ENCODE data around the gene ERC1.

Gene ERC1

DNA sequence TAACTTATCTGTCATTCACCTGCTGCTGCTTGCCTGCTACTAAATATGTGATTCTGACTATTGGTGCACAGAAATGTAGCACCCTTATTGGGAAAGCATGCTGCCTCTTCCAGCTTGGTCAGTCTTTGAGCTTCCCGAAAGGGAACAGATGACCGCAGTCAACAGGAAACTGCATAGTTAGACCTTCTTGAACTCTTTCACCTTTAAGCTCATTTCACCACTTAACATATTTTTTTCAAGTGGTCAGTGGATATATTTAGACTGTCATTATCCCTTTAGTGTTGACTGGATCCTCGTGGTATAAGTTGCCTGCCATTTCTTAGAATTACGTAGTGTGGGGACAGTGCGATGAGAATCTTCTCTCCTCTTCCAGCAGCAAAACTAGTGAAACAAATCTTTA lies 378.4 kb downstream of the ERC1 start:
- DNase-seq, result no peak

DNA sequence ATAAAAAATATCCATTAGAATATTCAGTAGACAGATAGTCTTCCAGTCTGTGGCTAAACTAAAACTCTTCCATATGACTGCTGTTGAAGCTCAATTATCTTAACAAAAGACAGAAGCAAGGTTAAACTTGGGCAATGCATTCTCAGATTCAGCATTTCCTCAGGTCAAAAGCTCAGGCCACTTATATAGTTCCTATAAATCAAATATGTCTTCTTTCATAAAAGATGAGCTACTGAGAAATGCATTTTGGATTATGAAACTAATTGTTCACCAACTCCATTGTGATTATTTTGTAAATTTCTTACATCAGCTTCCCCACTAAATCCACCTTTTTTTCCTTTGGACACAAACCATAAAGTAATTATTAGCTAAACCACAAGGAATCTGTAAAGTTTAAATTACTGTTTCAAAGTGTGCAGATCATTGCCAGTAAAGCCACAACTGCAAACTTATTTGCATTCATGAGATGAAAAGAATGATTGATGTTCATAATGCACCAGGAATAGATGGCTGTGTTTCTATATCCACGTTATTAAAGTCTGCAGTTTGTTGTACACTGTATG lies 379.0 kb downstream of the ERC1 start:
- no peak for DNase-seq

DNA sequence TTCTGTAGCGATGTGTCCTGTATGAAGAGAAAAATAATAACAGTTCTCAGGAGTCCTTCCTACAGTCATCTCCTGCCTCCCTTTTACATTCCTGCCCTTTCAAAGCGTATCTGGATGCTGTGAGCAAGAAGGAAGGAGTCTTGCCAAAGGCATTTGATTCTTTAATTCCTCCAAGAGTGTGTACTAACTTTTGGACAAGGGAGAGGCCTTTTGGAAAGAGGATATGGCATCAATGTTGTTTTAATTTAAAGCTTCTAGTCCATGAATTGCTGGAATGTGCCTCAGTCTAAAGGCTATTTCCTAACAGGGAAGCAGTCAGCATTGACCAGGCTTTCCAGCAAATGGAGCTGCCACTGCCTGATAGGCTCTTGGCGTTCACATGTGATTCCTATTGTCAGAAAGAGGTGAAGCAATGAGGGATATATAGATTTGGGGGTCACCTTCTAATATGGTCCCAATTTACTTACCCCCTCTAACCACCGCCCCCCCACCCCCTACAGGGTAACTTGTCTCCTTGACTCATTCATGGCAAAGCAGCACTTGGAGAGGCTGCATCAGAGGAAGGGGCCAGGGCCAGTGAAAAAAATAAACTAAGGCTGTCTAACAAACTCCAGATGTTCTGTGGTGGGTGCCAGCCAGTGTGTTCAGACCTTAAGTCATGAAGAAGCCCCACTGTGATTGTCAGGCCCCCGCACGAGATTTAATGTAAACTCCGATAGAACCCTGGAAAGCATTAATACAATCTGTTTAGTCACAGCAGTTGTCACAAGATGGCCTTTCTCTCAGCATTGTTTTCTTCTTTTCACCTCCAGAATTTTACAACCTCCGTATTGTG lies 383.1 kb downstream of the ERC1 start:
- DNase-seq, result no peak

DNA sequence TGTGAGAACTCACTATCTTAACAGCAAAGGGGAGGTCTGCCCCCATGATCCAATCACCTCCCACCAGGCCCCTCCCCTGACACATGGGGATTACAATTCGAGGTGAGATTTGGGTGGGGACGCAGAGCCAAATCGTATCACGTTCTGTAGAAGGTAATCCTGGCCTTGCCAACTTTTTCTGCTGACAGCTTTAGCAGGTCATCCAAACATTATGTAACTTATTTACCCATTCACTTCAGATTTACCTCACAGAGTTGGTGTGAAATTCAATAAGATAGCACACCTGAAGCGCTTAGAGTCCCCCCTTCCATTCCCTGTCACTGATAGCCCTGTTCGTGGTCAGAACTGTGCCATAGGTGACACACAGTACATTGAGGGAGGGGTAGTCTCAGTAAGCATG lies 384.3 kb downstream of the ERC1 start:
- no peak for DNase-seq

DNA sequence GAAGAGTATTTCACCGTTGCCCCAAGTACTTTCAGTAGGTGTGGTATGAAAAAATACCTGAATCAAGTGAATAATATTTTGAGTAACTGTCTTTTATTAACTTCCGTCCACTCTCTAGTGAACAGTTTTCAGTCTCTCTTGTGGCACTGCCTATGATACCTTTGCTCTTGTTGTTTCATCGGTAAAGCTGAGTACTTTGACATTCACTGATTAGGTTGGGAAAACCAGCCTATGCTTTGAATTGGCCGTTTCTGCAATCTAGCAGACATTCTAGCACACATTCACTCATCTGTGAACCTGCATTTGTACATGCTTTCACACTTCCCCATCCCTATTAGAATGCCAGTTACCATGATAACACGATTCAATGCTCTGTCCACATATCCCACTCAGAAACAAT lies 386.1 kb downstream of the ERC1 start:
- no peak for DNase-seq

DNA sequence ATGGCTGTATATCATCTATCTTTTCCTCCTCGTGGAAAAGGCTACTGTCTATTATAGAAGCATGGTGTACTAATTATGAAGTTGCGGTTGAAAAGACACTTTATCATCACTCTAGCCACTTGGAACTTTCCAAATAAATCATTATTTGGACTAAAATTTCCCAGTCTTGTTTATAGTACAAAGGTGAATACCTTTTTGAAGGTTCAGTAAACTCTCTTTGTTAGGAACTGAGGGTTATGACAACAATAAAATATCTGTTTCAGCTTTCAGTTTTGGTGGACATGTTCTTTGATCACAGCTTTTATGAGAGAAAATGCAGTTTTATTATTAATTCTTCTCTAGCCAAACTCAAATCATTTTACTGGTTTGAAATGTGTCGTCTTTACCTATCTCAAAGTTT lies 386.7 kb downstream of the ERC1 start:
- no peak for DNase-seq

DNA sequence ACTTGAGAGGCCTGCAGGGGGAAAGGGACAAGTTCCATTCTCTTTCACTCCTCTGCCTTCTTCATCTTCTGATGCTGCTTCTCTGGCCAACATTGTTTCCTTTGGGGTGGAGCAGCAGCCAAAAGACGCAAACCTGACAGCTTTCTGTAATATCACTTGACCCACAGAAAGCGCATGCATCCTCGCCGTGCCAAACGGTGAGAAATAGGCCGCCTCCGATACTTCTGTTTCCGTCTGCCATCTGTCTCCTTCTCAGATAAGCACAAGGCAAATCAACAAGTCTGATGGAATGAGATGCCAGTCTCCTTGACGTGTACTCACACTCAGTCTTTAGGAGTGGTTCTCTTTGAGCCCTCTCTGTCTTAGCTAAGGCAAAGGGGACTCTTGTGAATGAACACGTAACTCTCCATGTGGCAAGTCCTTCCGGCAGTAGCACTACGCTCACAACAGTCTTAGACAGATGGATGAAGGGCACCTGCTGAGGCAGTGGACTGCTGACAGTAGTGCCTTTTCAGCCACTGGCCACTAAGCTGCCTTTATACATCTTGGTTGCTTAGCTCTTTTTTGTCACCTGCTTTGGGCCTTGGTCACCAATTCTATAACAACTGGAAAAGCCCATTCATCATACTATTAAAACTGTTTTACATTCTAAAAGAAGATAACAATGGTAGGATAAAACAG lies 389.3 kb downstream of the ERC1 start:
- no peak for DNase-seq

DNA sequence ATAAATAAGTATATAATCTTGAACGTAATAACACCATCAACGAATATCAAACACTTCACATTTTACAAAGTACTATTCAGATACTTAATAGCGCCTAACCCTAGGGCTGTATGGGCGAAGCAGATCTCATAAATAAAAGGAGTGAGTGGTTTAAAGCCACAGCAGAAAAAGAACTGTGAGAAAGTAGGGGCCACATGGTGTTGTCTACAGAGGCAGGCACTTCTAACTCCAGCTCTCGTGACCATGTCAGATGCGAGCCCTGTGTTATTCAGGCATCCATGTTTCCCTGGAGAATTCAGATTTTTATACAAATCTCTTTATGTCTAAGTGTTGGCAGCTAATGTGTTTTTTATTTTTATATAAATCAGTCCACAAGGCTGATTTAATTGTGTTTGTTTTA lies 391.1 kb downstream of the ERC1 start:
- no peak for DNase-seq

DNA sequence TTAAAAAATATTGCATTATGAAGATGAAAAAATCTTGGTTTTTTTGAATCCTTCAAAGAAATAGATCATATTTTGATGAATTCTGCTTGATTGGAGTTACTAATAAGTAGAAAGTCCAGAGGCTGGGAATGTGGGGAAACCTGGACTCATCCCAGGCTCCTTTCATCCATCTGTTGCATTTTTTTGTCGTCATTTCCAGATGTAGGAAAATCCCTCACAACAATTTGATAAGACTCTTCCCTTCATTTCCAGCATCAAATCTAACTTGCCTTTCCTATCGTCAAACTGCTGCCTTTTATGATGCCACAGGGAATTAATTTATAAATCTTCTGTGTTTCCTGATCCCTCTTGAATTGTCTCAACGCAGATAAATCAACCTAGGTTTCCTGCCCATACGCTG lies 391.8 kb downstream of the ERC1 start:
- no peak for DNase-seq

DNA sequence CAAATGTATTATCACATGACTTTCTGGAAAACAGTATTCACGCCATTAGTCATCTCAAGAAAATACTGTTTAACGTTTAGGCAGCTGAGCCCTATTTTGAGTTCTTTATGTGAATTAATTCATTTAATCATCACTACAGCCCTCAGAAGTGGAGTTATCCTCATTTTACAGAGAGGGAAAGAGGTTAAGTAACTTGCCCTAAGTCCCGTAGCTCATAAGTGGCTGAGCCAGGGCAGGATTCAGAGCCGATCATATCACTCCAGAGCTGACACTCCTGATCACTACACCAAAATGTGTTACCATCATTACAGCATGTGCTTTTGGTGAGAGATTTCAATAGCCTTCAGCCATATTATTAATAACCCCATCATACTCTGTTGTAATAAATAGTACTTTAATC lies 392.7 kb downstream of the ERC1 start:
- no peak for DNase-seq

DNA sequence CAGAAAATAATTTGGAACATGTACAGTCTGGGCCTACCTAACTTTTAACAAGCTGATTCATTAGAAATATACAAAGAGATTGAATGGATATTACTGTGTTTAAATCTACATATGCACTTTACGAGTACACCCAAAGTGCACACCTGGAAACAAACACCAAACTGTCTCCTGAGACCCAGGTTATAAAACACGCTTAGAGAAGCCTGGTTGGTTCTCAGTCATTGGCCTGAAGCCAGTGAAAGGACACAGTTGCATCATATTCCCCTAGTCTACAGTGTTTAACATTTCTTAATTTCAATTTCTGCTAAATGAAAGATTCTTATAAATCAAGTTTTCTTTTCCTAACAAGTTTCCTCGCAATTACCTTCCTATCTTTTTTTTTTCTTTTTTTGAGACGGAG lies 393.9 kb downstream of the ERC1 start:
- no peak for DNase-seq

DNA sequence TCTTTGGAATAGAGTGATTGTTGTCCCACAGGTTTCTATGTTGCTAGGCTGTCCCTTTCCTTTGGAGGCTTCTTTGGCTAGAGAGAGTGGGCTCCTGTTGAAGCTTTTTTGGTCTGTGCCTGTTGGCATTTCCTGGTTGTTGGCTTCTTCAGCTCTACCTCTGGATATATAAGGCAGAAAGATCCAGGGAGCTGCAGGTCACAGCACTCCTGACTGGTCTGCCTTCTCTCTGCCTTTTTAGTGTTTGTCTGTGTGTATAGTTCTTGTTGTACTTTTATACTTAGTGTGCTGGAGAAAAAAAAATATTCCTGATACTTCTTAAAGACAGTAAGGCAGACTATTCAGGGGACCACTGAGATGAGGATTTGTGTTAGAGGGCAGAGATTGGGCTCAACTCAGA lies 400.7 kb downstream of the ERC1 start:
- no peak for DNase-seq

DNA sequence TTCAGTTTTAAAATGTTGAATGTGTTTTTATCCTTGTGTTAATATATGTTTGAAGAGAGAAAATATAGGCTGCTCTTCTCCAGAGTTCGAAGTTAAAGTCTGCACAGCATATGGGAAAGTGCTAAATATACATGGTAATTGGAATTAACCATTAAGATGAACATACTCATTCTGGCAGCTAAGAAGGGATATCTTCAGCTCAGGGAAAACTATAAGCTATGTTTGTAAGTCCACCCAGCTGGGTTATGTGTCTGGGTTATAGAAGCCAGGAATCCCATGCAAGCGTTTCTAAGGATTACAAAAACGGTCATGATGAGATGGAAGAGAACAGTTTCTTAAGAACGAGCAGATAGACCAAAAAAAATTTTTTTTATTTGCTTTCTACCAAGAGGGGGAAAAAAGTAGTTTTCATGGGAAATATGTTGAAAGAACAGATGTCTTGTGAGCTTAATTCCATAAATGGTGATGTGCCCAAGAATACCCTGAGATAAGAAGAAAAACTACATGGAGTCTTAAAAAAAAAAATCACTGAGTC lies 404.5 kb downstream of the ERC1 start:
- DNase-seq, result no peak

DNA sequence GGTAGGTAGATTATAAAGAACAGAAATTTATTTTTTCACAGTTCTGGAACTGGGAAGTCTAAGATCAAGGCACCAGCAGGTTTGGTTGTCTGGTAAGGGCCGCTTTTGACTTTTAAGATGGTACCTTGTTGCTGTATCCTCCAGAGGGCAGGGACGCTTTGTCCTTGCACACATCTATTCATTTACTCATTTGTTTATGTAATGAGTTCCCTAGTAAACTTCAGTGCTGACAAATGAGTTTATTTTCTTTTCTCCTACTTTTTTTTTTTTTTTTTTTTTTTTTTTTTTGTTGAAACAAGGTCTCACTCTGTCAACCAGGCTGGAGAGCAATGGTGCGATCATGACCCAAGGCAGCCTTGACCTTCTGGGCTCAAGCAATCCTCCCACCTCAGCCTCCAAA lies 407.6 kb downstream of the ERC1 start:
- DNase-seq, result no peak

DNA sequence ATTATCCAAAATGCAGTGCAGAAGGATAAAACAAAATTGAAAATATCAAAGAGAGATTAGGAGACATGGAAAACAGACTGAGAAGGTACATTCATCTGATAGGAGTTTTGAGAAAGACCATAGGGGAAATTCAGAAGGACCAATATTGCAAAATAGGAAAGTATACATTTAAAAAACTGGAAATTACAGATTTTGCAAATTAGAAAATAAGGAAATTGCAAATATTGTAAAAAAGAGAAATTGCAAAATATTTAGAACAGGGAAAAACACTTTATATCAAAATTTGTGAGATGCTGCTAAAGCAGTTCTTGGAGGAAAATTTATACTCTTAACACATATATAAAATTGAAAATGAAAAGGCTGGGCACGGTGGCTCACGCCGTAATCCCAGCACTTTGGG lies 410.9 kb downstream of the ERC1 start:
- no peak for DNase-seq

DNA sequence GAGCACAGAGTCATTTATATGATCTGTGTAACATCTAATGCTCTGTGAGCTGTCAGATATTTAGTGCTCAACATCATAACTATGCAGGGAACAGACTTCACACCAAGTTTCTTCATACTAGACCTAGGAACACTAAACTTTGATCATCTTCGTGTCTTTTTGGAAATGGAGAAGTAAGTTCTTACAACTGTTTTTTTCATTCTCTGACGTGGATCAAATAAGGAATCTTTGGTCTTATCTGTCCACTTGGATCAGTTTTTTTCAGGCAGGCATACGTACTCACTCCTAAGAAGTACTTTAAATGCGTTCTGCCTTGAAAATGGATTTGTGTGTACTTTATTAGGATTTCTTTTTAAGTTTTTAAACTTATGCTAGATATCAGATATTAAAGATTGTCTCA lies 412.4 kb downstream of the ERC1 start:
- DNase-seq, result no peak

DNA sequence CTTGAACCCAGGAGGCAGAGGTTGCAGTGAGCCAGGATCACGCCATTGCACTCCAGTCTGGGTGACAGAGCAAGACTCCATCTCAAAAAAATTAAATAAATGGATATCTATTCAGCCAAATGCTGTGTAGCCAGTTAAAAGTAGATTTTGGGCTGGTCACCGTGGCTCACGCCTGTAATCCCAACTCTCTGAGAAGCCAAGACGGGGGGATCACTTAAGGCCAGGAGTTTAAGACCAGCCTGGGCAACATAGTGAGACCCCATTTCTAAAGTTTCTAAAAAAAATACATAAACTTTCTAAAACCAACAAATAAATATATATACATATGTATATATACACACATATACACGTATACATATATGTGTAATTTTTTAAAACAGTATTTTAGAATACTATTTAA lies 414.6 kb downstream of the ERC1 start:
- no peak for DNase-seq

DNA sequence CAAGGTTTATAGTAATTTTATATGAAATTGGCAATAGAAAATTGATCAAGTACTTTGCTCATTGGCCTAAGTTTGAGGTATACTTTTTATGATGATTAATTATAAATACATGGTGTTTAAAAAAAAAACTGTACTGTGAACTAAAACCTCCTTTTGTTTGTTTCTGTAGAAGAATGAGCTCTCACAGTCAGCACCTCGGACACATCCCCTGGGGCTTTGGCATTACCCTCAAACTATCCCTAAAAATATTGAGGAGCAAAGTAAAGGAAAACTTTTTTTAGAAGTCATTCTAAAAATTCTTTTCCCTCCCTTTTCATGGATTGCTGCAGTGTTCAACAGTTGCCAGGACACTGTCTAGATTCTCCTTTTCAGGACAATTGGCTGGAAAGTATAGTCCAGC lies 419.8 kb downstream of the ERC1 start:
- no peak for DNase-seq

DNA sequence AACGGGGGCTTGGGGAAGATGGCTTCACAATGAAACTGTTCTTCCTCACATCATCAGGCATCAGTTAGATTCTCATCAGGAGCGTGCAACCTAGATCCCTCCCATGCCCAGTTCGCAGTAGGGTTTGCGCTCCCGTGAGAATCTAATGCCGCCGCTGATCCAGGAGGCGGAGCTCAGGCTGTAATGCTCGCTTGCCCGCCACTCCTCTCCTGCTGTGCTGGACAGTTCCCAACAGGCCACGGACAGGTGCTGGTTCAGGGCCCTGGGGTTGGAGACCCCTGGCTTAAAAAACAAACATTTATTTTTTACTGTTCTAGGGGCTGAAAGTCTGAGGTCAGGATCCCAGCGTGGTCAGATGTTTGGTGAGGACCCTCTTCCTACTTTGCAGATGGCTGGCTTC lies 422.9 kb downstream of the ERC1 start:
- no peak for DNase-seq

DNA sequence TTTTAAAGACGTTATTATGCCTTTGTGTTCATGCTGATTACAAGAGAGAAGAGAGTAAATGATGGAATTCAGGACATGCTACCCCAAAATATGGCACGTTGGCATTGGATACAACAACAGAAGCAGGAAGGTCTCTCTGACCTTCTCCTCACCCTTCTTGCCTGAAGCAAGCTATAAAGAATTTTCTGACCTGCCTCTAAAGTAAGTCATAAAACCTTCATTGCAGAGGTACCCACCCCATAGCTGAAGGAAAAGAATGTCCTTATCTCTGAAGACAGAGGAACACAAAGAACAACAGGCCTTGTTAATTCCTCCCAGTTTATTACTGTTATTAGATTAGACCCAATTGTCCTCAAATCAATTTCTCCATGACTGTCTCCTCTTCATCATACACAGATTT lies 427.1 kb downstream of the ERC1 start:
- DNase-seq, result no peak

DNA sequence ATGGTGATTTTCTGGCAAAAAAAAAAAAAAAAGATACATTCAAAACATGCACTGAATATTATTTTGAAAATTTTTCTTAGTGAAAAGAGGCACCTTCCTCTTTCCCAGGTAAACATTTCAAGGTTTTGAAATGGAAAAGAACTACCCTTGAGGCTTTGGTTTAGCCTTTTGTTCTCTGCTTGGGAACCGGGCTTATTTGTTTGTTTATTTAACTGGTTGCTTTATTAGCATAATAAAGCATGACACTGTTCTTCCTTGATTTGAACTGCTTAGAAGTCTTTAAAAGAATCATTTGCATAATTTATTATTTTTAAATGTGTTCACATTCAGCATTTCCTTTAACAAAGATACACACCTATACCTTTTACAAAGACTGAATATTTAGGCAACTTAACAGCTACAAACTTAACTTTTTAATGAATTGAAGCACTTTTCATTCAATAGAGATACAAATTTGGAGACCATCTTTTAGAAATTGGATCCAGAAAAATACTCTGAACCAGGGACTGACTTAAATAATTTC lies 428.9 kb downstream of the ERC1 start:
- no peak for DNase-seq

DNA sequence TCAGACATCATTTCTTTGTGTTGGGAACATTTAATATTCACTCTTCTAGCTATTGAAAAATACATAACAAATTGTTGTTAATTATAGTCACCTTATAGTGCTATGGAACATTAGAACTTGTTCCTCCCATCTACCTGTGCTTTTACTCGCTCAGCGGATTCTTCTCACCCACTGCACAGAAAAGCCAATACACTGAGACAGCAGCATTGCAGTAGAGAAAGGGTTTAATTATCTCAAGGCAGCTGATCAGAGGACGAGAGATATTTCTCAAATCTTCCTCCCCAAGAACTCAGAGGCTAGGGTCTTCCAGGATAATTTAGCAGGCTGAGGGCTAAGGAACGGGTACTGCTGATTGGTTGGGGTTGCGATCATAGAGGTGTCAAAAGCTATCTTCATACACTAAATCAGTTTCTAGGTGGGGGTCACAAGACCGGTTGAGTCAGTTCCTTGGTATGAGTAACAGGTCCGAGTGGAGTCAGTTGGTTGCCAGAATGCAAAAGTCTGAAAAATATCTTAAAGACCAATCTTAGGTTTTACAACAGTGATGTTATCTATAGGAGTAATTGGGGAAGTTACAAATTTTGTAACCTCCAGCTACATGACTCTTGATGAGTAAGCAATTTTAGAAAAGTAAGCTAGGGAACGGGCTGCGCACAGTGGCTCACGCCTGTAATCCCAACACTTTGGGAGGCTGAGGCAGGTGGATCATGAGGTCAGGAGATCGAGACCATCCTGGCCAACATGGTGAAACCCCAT lies 430.2 kb downstream of the ERC1 start:
- DNase-seq, result no peak

All from activated CD8-positive, alpha-beta memory T cell treated with anti-CD3 and anti-CD28 coated beads, Interleukin-2, amount 50 U/mL, for 4 hours (primary cell).